ENCODE data around the gene CEMIP.

- TF ChIP-seq CTCF (IDR thresholded peaks at IDR 0.05) (no peak), ZFX (IDR thresholded peaks at IDR 0.05; ENCODE audit: borderline replicate concordance) (no peak)
Measured at GRCh38 chr15:80789796-80790195, 10.6 kb downstream of the CEMIP start.
